Coronary artery (tissue), 2 donors: ENCODE results near the gene AUTS2.

Source experiments
- DNase-seq: peaks from one replicate; pipeline ENCODE4 v3.0.0-alpha.2; 2017; ENCODE audit warnings: low spot score
- H3K27ac ChIP-seq, 2 donors: fragments of 200-600 bp; sonication (generic); one replicate each; pipeline ENCODE4 v1.5.1; 2016 to 2019
- H3K4me3 ChIP-seq: fragments of 200-600 bp; sonication (generic); 2 replicates; pipeline ENCODE4 v1.5.1; 2016; ENCODE audit warnings: mild to moderate bottlenecking, moderate library complexity
- CTCF ChIP-seq: fragments of 200-600 bp; sonication (generic); IDR thresholded peaks from one replicate; pipeline ENCODE4 v1.5.1; 2019; ENCODE audit warnings: antibody characterized with exemption

The AUTS2 gene

DNA sequence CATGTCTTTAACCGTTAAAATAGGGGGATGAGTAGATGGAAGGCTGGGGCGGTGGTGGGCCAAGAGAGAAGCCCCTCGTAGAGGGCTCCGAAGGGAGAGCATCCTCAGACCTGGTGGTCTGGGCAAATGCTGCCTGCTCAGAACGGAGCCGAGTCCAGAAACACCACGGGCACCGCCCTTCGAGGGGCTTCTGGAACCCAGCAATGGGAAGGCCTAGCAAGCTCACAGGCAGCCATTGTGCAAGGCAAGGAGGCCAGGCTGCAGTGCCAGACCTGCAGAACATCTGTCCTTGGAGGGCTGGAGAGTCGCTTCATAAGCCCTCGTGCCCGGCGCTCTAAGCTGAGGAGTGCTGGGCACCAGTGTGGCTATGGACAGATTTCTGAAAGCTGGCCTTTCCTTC is 889.6 kb downstream of the AUTS2 start:
- TF ChIP-seq CTCF = no peak
- H3K4me3 ChIP-seq = no peak overlapping the region
- H3K27ac ChIP-seq = no peak overlapping the region
- no peak for DNase-seq

- H3K27ac ChIP-seq = no peak overlapping the region
- no peak for DNase-seq
- no peak for TF ChIP-seq CTCF
- no peak overlapping the region for H3K4me3 ChIP-seq
Observed at GRCh38 chr7:70489813-70490212, 891.5 kb downstream of the AUTS2 start.

GRCh38 chr7:70492625-70493024 is 894.4 kb downstream of the AUTS2 start:
- no peak overlapping the region for H3K27ac ChIP-seq
- H3K4me3 ChIP-seq = no peak overlapping the region
- TF ChIP-seq CTCF = no peak
- DNase-seq = no peak

DNA sequence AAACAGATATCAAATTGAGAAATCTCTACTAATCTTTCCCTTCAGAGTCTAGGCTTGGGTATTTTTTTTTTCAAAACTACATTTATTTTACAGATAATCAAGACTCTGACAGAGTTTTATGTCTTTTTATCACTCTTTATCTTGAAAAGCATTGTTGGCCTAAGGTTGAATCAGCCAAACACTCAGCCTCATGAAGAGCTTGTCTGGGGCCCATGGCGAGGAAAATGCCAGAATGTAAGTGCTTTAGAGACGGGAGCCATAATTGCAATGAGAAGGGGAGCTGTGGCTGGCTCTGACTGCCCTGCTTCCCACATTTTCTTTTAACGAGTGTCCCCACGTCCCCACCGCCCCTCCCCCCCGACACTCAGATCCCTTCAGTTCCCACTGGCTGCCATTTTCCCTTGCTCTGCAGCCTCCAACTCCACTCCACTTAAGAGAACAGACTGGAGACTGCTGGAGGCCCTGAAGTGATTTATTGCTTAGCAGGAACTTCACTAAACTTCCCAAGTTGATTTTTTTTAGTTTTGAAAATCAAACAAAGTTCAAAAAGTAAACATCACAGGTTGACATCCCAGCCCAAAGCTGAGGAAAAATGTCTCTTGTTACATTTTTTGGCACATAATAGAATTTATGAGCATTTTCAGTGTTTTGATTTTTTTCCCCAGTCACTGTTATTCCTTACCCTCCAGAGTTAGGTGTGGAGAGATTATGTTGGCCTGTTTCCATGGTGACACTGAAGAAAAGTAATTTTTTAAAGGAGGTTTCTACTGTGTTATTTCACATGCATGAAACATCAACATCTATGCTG is 896.2 kb downstream of the AUTS2 start:
- no peak for DNase-seq
- no peak overlapping the region for H3K27ac ChIP-seq
- no peak for TF ChIP-seq CTCF
- no peak overlapping the region for H3K4me3 ChIP-seq

DNA sequence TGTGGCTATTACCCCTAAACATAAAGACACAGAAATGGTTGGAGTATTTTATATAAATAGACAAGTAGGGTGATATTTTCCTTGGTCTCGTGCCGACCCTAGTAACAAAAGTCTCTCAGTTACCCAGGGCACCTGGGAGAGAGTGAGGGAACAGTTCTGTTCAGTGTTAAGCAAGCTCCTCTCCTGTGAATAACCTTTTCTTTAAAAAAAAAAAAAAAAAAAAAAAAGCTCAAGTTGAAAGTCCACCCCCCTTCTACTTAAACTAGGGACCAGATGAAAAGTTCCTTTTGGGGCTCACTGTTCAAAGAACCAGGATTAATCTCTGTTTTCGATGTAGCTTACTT is 896.7 kb downstream of the AUTS2 start:
- Histone ChIP-seq H3K4me3 (no peak overlapping the region), H3K27ac (no peak overlapping the region)
- DNase-seq = no peak
- no peak for TF ChIP-seq CTCF

GRCh38 chr7:70497793-70498192 is 899.5 kb downstream of the AUTS2 start:
- no peak overlapping the region for H3K4me3 ChIP-seq
- DNase-seq = no peak
- no peak for TF ChIP-seq CTCF
- H3K27ac ChIP-seq = no peak overlapping the region

DNA sequence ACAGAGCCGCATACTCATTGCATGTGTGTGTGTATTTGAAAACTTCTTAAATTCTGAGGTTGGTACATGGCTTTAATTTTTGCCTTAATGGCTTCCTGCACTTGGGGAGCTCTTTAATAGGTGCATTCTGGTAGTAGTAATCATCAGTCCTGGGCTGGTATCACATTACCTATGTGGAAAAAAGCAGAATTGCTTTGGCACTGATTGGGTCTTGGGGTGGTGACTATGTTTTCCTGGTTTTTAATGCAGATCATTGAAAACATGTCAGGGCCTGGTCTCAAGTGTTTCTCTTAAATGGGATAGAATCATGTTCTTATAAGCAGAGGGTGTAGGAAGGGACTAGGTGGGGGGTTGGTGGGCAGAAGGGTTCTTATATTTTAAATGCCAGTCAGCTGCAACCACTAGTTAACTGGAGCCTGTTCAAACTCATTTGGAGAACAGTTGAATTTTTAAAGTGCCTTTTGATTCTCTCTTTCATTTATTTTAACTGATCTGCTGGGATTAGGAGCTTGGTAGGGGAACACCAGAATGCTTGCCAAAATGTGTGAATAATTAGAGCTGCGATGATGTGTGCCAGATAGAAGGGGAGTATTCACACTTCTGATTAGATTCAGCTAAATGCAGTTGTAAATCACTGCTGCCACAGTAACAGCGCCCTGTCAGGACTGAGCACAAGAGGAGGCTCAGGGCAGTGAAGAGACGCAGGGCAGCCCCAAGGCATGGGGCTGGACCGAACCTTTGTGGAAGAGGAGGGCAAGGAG is 900.1 kb downstream of the AUTS2 start:
- DNase-seq = no peak
- no peak overlapping the region for H3K4me3 ChIP-seq
- no peak for TF ChIP-seq CTCF
- H3K27ac ChIP-seq = no peak overlapping the region
